ENCODE measurements around the gene TBC1D4. TPM values are rescaled to one million over a fixed set of nuclear protein-coding genes. Genes with fewer than 3 reads are reported as not detected.

The TBC1D4 gene
- total and polyA plus RNA-seq, 2 donors from 2014 or later: 14.7 to 51.8 TPM

DNA sequence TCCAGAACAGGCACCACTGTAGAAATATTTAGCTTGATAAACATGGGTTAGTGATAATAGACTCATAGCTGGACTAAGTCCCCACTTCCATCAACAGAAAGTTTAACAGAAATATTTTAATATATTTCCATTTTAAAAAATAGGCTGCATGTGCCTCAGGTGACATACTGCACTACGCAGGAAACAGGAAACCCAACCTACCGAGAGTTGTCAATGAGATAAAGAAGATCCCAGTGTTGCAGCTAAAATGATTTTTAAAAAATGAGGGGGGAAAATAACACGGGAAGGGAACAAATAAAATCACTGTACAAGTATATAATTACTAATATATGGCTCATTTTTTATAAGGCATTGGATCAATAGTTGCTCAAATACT lies 154.8 kb downstream of the TBC1D4 start:
- peak overlapping the region in 1 of 2 donors; percentile 17 for H3K27ac ChIP-seq (ENCODE audit: low read depth in 2 of 2, low read length in 2 of 2)
- intact Hi-C loops (cut with DNase I): no loop called here
- no peak overlapping the region for H3K4me3 ChIP-seq (ENCODE audit: low read length in 3 of 3)

GRCh38 chr13:75326173-75327134 lies 155.5 kb downstream of the TBC1D4 start:
- no peak for FAIRE-seq

More for the DNA sequence above, 154.8 kb downstream of the TBC1D4 start:
- no peak for FAIRE-seq
- Histone ChIP-seq H3K9me3 (ENCODE audit: control insufficient read depth in 2 of 3, insufficient read depth in 1 of 3, low read length in 3 of 3) (no peaks in the 10 kb centered on the region), H3K36me3 (ENCODE audit: control insufficient read depth in 2 of 3, insufficient read depth in 3 of 3, low read length in 3 of 3) (peaks cover 0 to 9% (median 6%) of the 10 kb centered on the region in 3 donors), H3K4me1 (ENCODE audit: control insufficient read depth in 2 of 3, insufficient read depth in 2 of 3, low read depth in 1 of 3, low read length in 3 of 3) (no peaks in the 10 kb centered on the region), H3K9ac (ENCODE audit: low read length in 3 of 3) (no peak overlapping the region), H3K27me3 (ENCODE audit: control insufficient read depth, insufficient read depth, low read length) (no peaks in the 10 kb centered on the region)
- TF ChIP-seq, protein P1, sequence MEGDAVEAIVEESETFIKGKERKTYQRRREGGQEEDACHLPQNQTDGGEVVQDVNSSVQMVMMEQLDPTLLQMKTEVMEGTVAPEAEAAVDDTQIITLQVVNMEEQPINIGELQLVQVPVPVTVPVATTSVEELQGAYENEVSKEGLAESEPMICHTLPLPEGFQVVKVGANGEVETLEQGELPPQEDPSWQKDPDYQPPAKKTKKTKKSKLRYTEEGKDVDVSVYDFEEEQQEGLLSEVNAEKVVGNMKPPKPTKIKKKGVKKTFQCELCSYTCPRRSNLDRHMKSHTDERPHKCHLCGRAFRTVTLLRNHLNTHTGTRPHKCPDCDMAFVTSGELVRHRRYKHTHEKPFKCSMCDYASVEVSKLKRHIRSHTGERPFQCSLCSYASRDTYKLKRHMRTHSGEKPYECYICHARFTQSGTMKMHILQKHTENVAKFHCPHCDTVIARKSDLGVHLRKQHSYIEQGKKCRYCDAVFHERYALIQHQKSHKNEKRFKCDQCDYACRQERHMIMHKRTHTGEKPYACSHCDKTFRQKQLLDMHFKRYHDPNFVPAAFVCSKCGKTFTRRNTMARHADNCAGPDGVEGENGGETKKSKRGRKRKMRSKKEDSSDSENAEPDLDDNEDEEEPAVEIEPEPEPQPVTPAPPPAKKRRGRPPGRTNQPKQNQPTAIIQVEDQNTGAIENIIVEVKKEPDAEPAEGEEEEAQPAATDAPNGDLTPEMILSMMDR (IDR thresholded peaks at IDR 0.05; ENCODE audit: borderline replicate concordance, extremely low read depth, insufficient read depth): no peak
- DNase-seq: no peak

GRCh38 chr13:75325711-75326110 lies 156.3 kb downstream of the TBC1D4 start:
- FAIRE-seq (peak; percentile 6), DNase-seq (no peak)
- intact Hi-C loops (cut with DNase I): no loop called here
- Histone ChIP-seq H3K4me3 (ENCODE audit: low read length in 3 of 3) (no peak overlapping the region), H3K27me3 (ENCODE audit: control insufficient read depth, insufficient read depth, low read length) (no peaks in the 10 kb centered on the region), H3K4me1 (ENCODE audit: control insufficient read depth in 2 of 3, insufficient read depth in 2 of 3, low read depth in 1 of 3, low read length in 3 of 3) (no peaks in the 10 kb centered on the region), H3K27ac (ENCODE audit: low read depth in 2 of 2, low read length in 2 of 2) (no peak overlapping the region), H3K9me3 (ENCODE audit: control insufficient read depth in 2 of 3, insufficient read depth in 1 of 3, low read length in 3 of 3) (no peaks in the 10 kb centered on the region), H3K9ac (ENCODE audit: low read length in 3 of 3) (no peak overlapping the region), H3K36me3 (ENCODE audit: control insufficient read depth in 2 of 3, insufficient read depth in 3 of 3, low read length in 3 of 3) (peaks cover 0 to 9% (median 6%) of the 10 kb centered on the region in 3 donors)
- TF ChIP-seq, protein P1 (IDR thresholded peaks at IDR 0.05; ENCODE audit: borderline replicate concordance, extremely low read depth, insufficient read depth): no peak

More at GRCh38 chr13:75326173-75327134, 155.5 kb downstream of the TBC1D4 start:
- peak overlapping the region in 1 of 2 donors; percentile 35 for H3K27ac ChIP-seq (ENCODE audit: low read depth in 2 of 2, low read length in 2 of 2)
- H3K4me3 ChIP-seq (ENCODE audit: low read length in 3 of 3): no peak overlapping the region
- intact Hi-C loops (cut with DNase I): no loop called here
- H3K4me1 ChIP-seq (ENCODE audit: control insufficient read depth in 2 of 3, insufficient read depth in 2 of 3, low read depth in 1 of 3, low read length in 3 of 3): no peaks in the 10 kb centered on the region
- TF ChIP-seq, protein P1 (IDR thresholded peaks at IDR 0.05; ENCODE audit: borderline replicate concordance, extremely low read depth, insufficient read depth): no peak
- no peaks in the 10 kb centered on the region for H3K27me3 ChIP-seq (ENCODE audit: control insufficient read depth, insufficient read depth, low read length)
- peak in 3 of 5 donors; percentile 14 to 73 (median 51) for DNase-seq
- peaks cover 0 to 9% (median 6%) of the 10 kb centered on the region in 3 donors for H3K36me3 ChIP-seq (ENCODE audit: control insufficient read depth in 2 of 3, insufficient read depth in 3 of 3, low read length in 3 of 3)
- no peak overlapping the region for H3K9ac ChIP-seq (ENCODE audit: low read length in 3 of 3)
- H3K9me3 ChIP-seq (ENCODE audit: control insufficient read depth in 2 of 3, insufficient read depth in 1 of 3, low read length in 3 of 3): no peaks in the 10 kb centered on the region
